H9 (cell line): ENCODE data around the gene PLEKHO2. TPM values are rescaled to one million over a fixed set of nuclear protein-coding genes. Genes with fewer than 3 reads are reported as not detected.
A peak's percentile ranks its signal among the peaks of the same experiment; 100 is the strongest.

ENCODE experiments used
- DNase-seq: peaks from one replicate; pipeline ENCODE4 v3.0.0-alpha.2; 2017
- H2AFZ ChIP-seq: one replicate; pipeline ENCODE4 v1.6.1; 2013; ENCODE audit warnings: mild to moderate bottlenecking, low read length, control low read depth, moderate library complexity
- H2AK5ac ChIP-seq: 2 replicates; pipeline ENCODE4 v1.6.1; 2013; ENCODE audit warnings: low read length, control low read depth, mixed read lengths; ENCODE audit not compliant: insufficient read length
- H2BK120ac ChIP-seq: one replicate; pipeline ENCODE4 v1.6.1; 2013; ENCODE audit warnings: low read depth, mild to moderate bottlenecking, low read length, control low read depth, inconsistent platforms; ENCODE audit not compliant: poor library complexity, severe bottlenecking
- H2BK12ac ChIP-seq: 2 replicates; pipeline ENCODE4 v1.6.1; 2013; ENCODE audit warnings: low read length, control low read depth, mixed read lengths, low read depth; ENCODE audit not compliant: insufficient read length
- H2BK15ac ChIP-seq: 2 replicates; pipeline ENCODE4 v1.6.1; 2013; ENCODE audit warnings: low read depth, low read length, control low read depth
- H2BK20ac ChIP-seq: one replicate; pipeline ENCODE4 v1.6.1; 2013; ENCODE audit warnings: low read depth, mild to moderate bottlenecking, low read length, control low read depth, inconsistent platforms; ENCODE audit not compliant: poor library complexity, severe bottlenecking
- H2BK5ac ChIP-seq: 2 replicates; pipeline ENCODE4 v1.6.1; 2013; ENCODE audit warnings: low read length, control low read depth, mixed read lengths; ENCODE audit not compliant: insufficient read length
- H3K14ac ChIP-seq: 2 replicates; pipeline ENCODE4 v1.6.1; 2013; ENCODE audit warnings: low read length, control low read depth; ENCODE audit not compliant: insufficient read depth
- H3K18ac ChIP-seq: 2 replicates; pipeline ENCODE4 v1.6.1; 2013; ENCODE audit warnings: low read depth, mild to moderate bottlenecking, mixed read lengths, low read length, control low read depth; ENCODE audit not compliant: insufficient read length
- H3K23ac ChIP-seq: 2 replicates; pipeline ENCODE4 v1.6.1; 2013; ENCODE audit warnings: low read length, control low read depth, mixed read lengths, low read depth; ENCODE audit not compliant: insufficient read length
- H3K23me2 ChIP-seq: 2 replicates; pipeline ENCODE4 v1.6.1; 2013; ENCODE audit warnings: low read depth, mild to moderate bottlenecking, mixed read lengths, low read length, control low read depth; ENCODE audit not compliant: insufficient read length, poor library complexity, severe bottlenecking
- H3K27ac ChIP-seq: 2 replicates; pipeline ENCODE4 v1.5.1; 2013; ENCODE audit warnings: low read length, control low read depth, mixed read lengths, low read depth; ENCODE audit not compliant: insufficient read length
- H3K27me3 ChIP-seq: 2 replicates; pipeline ENCODE4 v1.6.1; 2013; ENCODE audit warnings: low read length, control low read depth, inconsistent platforms; ENCODE audit not compliant: insufficient read depth
- H3K4ac ChIP-seq: 2 replicates; pipeline ENCODE4 v1.6.1; 2013; ENCODE audit warnings: low read depth, mild to moderate bottlenecking, control low read depth, inconsistent platforms, low read length, moderate library complexity
- H3K4me1 ChIP-seq: 2 replicates; pipeline ENCODE4 v1.6.1; 2013; ENCODE audit warnings: low read length, control low read depth, inconsistent platforms; ENCODE audit not compliant: insufficient read depth
- H3K4me2 ChIP-seq: 2 replicates; pipeline ENCODE4 v1.6.1; 2013; ENCODE audit warnings: low read length, control low read depth, mixed read lengths; ENCODE audit not compliant: insufficient read length, insufficient read depth
- H3K56ac ChIP-seq: 2 replicates; pipeline ENCODE4 v1.6.1; 2013; ENCODE audit warnings: low read depth, mild to moderate bottlenecking, mixed read lengths, low read length, control low read depth; ENCODE audit not compliant: insufficient read length
- H3K79me1 ChIP-seq: 2 replicates; pipeline ENCODE4 v1.6.1; 2013; ENCODE audit warnings: low read depth, mild to moderate bottlenecking, moderate library complexity, low read length, control low read depth, inconsistent platforms; ENCODE audit not compliant: insufficient read depth, poor library complexity, severe bottlenecking
- H3K79me2 ChIP-seq: 2 replicates; pipeline ENCODE4 v1.6.1; 2013; ENCODE audit warnings: low read length, control low read depth, inconsistent platforms; ENCODE audit not compliant: insufficient read depth
- H3K9ac ChIP-seq: 2 replicates; pipeline ENCODE4 v1.6.1; 2013; ENCODE audit warnings: low read length, control low read depth, mixed read lengths; ENCODE audit not compliant: insufficient read length; ENCODE audit errors: extremely low read depth
- H3K9me3 ChIP-seq: one replicate; pipeline ENCODE4 v1.6.1; 2013; ENCODE audit warnings: low read depth, low read length, inconsistent platforms; ENCODE audit not compliant: control insufficient read depth
- H3T11ph ChIP-seq: one replicate; pipeline ENCODE4 v1.6.1; 2013; ENCODE audit warnings: mild to moderate bottlenecking, low read length, control low read depth, inconsistent platforms
- H4K20me1 ChIP-seq: one replicate; pipeline ENCODE4 v1.6.1; 2013; ENCODE audit not compliant: control insufficient read depth, insufficient read length, insufficient read depth
- H4K5ac ChIP-seq: 2 replicates; pipeline ENCODE4 v1.6.1; 2013; ENCODE audit warnings: low read depth, mild to moderate bottlenecking, mixed read lengths, low read length, control low read depth; ENCODE audit not compliant: insufficient read length
- H4K8ac ChIP-seq: replicated peaks from 2 replicates; pipeline ENCODE4 v1.6.1; 2013; ENCODE audit warnings: low read length, control low read depth, mixed read lengths, low read depth; ENCODE audit not compliant: insufficient read length
- H4K91ac ChIP-seq: 2 replicates; pipeline ENCODE4 v1.6.1; 2013; ENCODE audit warnings: low read depth, mild to moderate bottlenecking, moderate library complexity, mixed read lengths, low read length, control low read depth; ENCODE audit not compliant: insufficient read length
- H3K27ac Mint-ChIP-seq, 3 experiments: 2 replicates in 2 of 3; 3 replicates in 1 of 3; pipeline ENCODE4 v1.8.0; 2020 to 2021; ENCODE audit warnings: mixed read lengths in 3 of 3, mild to moderate bottlenecking in 1 of 3, moderate library complexity in 1 of 3
- H3K27me3 Mint-ChIP-seq: 2 replicates; pipeline ENCODE4 v1.8.0; 2021; ENCODE audit warnings: low read depth, mild to moderate bottlenecking, moderate library complexity, mixed read lengths
- H3K36me3 Mint-ChIP-seq, 3 experiments: 2 replicates in 2 of 3; 3 replicates in 1 of 3; pipeline ENCODE4 v1.8.0; 2020 to 2021; ENCODE audit warnings: low read depth in 3 of 3, mixed read lengths in 3 of 3; ENCODE audit not compliant: insufficient read depth in 1 of 3
- H3K4me1 Mint-ChIP-seq, 2 experiments: 2 replicates each; pipeline ENCODE4 v1.8.0; 2020; ENCODE audit warnings: mixed read lengths in 2 of 2
- H3K4me3 Mint-ChIP-seq, 2 experiments: 2 replicates in 1 of 2; 3 replicates in 1 of 2; pipeline ENCODE4 v1.8.0; 2020 to 2021; ENCODE audit warnings: mild to moderate bottlenecking in 2 of 2, mixed read lengths in 2 of 2, moderate library complexity in 1 of 2
- H3K9me3 Mint-ChIP-seq, 2 experiments: 2 replicates in 1 of 2; 3 replicates in 1 of 2; pipeline ENCODE4 v1.8.0; 2020; ENCODE audit warnings: mild to moderate bottlenecking in 2 of 2, mixed read lengths in 2 of 2, moderate library complexity in 1 of 2
- WGBS: extraction: QIAGEN DNeasy Blood & Tissue Kit; methylation state at CpG from one replicate; pipeline ENCODE4 v1.1.7; 2013; ENCODE audit warnings: missing lambda C conversion rate, low lambda C conversion rate, mixed read lengths; ENCODE audit not compliant: insufficient read length; ENCODE audit errors: extremely low coverage; 5-methylcytosine and 5-hydroxymethylcytosine counted together
- total RNA-seq: library from RNA; stranded (reverse); gene quantifications from 2 replicates; pipeline ENCODE4 v1.2.1, GENCODE V29; 2021
- TF ChIP-seq, protein P1 (sequence below): fragments of 200-600 bp; sonication (generic); conservative IDR thresholded peaks from 3 replicates; pipeline ENCODE4 v1.8.0; 2021; ENCODE audit warnings: antibody characterized with exemption, mild to moderate bottlenecking

The PLEKHO2 gene
- total RNA-seq, 1 experiment from 2014 or later: 18.1 TPM

DNA sequence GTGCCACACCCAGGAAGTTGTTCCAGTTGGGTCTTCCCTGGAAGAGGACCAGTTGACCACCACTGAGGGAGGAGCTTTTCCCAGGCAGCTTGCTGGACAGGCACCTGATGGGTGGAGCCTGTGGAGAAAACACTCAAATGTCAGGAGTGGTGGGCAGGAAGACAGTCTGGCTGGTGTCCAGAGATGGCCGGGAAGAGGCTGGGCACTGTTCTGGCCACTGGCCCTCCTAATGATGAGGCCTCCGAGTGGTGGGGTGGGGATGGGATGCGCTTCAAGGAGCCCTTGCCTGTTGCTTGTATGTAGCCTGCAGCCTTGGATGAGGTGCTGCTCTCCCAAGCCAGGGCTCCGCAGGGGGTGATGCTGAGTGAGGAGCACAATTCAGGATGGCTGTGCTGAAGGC lies 12.3 kb downstream of the PLEKHO2 start:
- no peak overlapping the region for H3K23ac ChIP-seq
- no peaks in the 10 kb centered on the region for H3K9me3 ChIP-seq
- no peak overlapping the region for H3K9ac ChIP-seq
- DNase-seq: peak; percentile 21
- no peak overlapping the region for H2BK12ac ChIP-seq
- H3K27ac ChIP-seq: no peak overlapping the region
- H2BK15ac ChIP-seq: no peak overlapping the region
- H3K18ac ChIP-seq: no peak overlapping the region
- H3K9me3 Mint-ChIP-seq: no peaks in the 10 kb centered on the region
- H3K27ac Mint-ChIP-seq: peak overlapping the region in 2 of 3 experiments; percentile 39 to 85; a peak in 2 of 7 replicates
- no peaks in the 10 kb centered on the region for H3K79me1 ChIP-seq
- TF ChIP-seq, protein P1, sequence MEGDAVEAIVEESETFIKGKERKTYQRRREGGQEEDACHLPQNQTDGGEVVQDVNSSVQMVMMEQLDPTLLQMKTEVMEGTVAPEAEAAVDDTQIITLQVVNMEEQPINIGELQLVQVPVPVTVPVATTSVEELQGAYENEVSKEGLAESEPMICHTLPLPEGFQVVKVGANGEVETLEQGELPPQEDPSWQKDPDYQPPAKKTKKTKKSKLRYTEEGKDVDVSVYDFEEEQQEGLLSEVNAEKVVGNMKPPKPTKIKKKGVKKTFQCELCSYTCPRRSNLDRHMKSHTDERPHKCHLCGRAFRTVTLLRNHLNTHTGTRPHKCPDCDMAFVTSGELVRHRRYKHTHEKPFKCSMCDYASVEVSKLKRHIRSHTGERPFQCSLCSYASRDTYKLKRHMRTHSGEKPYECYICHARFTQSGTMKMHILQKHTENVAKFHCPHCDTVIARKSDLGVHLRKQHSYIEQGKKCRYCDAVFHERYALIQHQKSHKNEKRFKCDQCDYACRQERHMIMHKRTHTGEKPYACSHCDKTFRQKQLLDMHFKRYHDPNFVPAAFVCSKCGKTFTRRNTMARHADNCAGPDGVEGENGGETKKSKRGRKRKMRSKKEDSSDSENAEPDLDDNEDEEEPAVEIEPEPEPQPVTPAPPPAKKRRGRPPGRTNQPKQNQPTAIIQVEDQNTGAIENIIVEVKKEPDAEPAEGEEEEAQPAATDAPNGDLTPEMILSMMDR: no peak
- H3K36me3 Mint-ChIP-seq: peaks cover 30 to 71% (median 52%) of the 10 kb centered on the region in 3 experiments
- no peaks in the 10 kb centered on the region for H3K27me3 Mint-ChIP-seq
- no peak overlapping the region for H4K91ac ChIP-seq
- no peak overlapping the region for H4K5ac ChIP-seq
- H3K23me2 ChIP-seq: no peaks in the 10 kb centered on the region
- H3K4me2 ChIP-seq: no peak overlapping the region
- no peak overlapping the region for H3K14ac ChIP-seq
- no peak overlapping the region for H3K4me3 Mint-ChIP-seq
- no peak overlapping the region for H2BK120ac ChIP-seq
- no peak overlapping the region for H3T11ph ChIP-seq
- no peak overlapping the region for H2BK20ac ChIP-seq
- peaks cover 44 to 46% of the 10 kb centered on the region in 2 experiments for H3K4me1 Mint-ChIP-seq
- H3K79me2 ChIP-seq: no peaks in the 10 kb centered on the region; the same call in 1 of the 2 replicates
- no peak overlapping the region for H2AK5ac ChIP-seq
- H3K4ac ChIP-seq: no peak overlapping the region
- WGBS: no CpG with 5 or more reads among the region's 4 CpGs
- no peak overlapping the region for H4K8ac ChIP-seq
- H3K56ac ChIP-seq: no peak overlapping the region
- H4K20me1 ChIP-seq: peaks cover 2% of the 10 kb centered on the region
- H3K4me1 ChIP-seq: peaks cover 7% of the 10 kb centered on the region
- H2BK5ac ChIP-seq: no peak overlapping the region
- H2AFZ ChIP-seq: no peak overlapping the region
- H3K27me3 ChIP-seq: no peaks in the 10 kb centered on the region
